ES-I3 (cell line): ENCODE results near the gene ATP11C.

Experiments
- H3K36me3 ChIP-seq: 2 replicates; pipeline ENCODE4 v1.6.1; 2013; ENCODE audit warnings: mild to moderate bottlenecking, low read length, control low read depth, moderate library complexity; ENCODE audit not compliant: insufficient read depth
- H3K4me1 ChIP-seq: 2 replicates; pipeline ENCODE4 v1.6.1; 2013; ENCODE audit warnings: mild to moderate bottlenecking, control low read depth, low read length; ENCODE audit not compliant: insufficient read depth
- H3K9ac ChIP-seq: 2 replicates; pipeline ENCODE4 v1.6.1; 2013; ENCODE audit warnings: low read depth, mild to moderate bottlenecking, low read length, moderate library complexity
- H3K9me3 ChIP-seq: 2 replicates; pipeline ENCODE4 v1.6.1; 2013; ENCODE audit warnings: mild to moderate bottlenecking, low read length, moderate library complexity; ENCODE audit not compliant: control insufficient read depth, insufficient read depth

Gene ATP11C

DNA sequence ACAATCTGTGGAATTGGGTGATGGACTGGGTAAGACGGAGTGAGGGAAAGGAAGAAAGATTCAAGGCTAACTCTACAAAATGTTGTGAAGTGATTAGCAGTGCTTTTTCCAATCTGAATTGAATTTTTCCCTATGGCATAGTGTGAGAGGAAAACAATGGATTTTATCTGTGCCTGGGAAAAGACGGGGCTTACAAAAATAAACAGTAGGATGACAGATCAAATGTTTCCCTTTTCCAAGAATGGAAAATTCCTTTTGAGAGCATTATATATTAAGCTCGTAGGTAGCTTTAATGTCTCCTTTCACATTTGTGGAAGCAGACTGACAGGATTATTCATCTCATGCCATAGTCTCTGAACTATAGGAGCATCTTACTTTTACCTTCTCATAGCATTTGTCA lies 27.8 kb downstream of the ATP11C start:
- Histone ChIP-seq H3K4me1 (peaks cover 11% of the 10 kb centered on the region; the same call in 1 of the 2 replicates), H3K9ac (no peak overlapping the region)

DNA sequence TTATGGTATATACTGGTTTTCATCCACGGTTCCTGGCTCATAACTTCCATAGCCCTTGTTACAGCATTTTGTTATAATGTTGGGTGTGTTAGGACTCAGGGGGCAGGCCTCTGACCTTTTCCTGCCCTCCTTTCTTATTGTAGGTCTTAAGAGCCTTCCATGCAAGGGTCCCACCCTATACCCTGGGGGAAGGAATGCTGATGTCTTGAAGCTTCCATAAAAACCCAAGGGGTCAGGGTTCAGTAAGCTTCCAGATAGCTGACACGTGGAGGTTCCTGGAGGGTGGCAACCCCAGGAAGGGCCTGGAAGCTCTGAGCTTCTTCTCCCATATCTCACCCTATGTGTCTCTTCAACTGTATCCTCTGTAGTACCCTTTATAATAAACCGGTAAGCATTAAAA lies 29.6 kb downstream of the ATP11C start:
- no peak overlapping the region for H3K9ac ChIP-seq
- peaks cover 11% of the 10 kb centered on the region; the same call in 1 of the 2 replicates for H3K4me1 ChIP-seq
- no peaks in the 10 kb centered on the region for H3K9me3 ChIP-seq
- H3K36me3 ChIP-seq, result no peaks in the 10 kb centered on the region

More for the DNA sequence above, 27.8 kb downstream of the ATP11C start:
- H3K9me3 ChIP-seq, result no peaks in the 10 kb centered on the region
- H3K36me3 ChIP-seq, result no peaks in the 10 kb centered on the region

DNA sequence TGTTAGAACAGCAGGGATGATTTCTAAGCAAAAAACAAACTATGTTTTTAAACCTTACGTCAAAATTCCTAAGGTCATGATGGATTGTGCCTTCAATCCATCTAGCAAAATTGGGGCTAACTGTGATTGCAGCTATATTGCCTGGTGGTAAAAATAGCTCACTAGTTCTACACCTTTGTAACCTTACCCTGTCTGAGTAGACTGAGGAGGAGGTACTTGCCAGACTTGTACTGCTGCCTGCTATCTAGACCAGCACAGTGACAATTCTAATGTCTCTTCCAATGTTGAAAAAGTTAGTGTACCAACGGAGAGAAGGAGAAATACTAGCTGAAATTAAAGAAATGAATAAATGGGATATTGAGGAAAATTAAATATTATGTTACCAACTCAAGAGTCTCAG lies 30.3 kb downstream of the ATP11C start:
- H3K9me3 ChIP-seq, result no peaks in the 10 kb centered on the region
- H3K4me1 ChIP-seq, result peaks cover 11% of the 10 kb centered on the region; the same call in 1 of the 2 replicates
- no peak overlapping the region for H3K9ac ChIP-seq
- H3K36me3 ChIP-seq, result no peaks in the 10 kb centered on the region

GRCh38 chrX:139898334-139898733 lies 34.5 kb downstream of the ATP11C start:
- Histone ChIP-seq H3K9me3 (no peaks in the 10 kb centered on the region), H3K4me1 (peaks cover 7% of the 10 kb centered on the region; the same call in 1 of the 2 replicates), H3K9ac (no peak overlapping the region), H3K36me3 (no peaks in the 10 kb centered on the region)

DNA sequence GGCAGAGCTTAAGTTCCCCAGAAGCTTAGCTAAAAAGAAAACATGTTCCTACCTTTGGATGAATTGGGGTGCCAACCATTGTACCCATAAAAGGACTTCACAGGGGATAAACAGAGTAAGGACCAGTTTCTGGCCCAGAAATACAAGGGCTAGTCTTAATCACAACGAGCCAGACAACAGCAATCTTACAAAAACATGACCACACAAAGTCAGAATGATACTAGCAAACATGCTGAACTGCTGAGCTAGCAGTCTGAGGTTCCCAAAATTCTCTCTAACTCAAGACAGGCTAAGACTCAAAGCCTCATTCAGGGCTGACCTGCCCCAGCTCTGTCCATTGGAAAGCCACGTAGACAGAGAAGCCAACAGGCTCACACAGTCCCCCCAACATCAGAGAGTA lies 40.3 kb downstream of the ATP11C start:
- Histone ChIP-seq H3K9ac (no peak overlapping the region), H3K4me1 (peaks cover 22% of the 10 kb centered on the region), H3K36me3 (no peaks in the 10 kb centered on the region), H3K9me3 (no peaks in the 10 kb centered on the region)

- H3K36me3 ChIP-seq, result no peaks in the 10 kb centered on the region
- no peak overlapping the region for H3K9ac ChIP-seq
- peaks cover 22% of the 10 kb centered on the region for H3K4me1 ChIP-seq
- no peaks in the 10 kb centered on the region for H3K9me3 ChIP-seq
Measured at GRCh38 chrX:139890991-139891700, 41.7 kb downstream of the ATP11C start.

DNA sequence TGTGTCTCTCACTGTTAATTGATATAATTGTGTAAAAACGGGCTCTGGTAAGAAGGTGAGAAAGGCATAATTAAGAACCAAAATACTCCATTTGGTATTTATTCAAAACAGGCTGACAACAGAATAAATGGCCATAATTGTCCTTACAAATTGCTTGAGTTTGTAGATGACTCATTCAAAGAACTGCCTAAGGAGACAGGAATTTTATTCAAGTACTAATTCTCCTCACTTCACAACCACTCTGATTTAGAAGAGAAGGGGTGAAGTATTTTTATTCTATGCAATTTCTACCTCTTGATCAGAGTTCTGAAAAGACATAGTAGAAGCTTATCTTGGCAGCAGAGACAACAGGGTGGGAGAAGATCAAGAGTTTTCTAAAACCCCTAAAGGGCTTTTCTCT lies 43.1 kb downstream of the ATP11C start:
- Histone ChIP-seq H3K4me1 (peaks cover 22% of the 10 kb centered on the region), H3K9me3 (no peaks in the 10 kb centered on the region), H3K9ac (no peak overlapping the region), H3K36me3 (no peaks in the 10 kb centered on the region)

- H3K36me3 ChIP-seq, result no peaks in the 10 kb centered on the region
- peaks cover 13% of the 10 kb centered on the region for H3K4me1 ChIP-seq
- H3K9me3 ChIP-seq, result no peaks in the 10 kb centered on the region
- H3K9ac ChIP-seq, result no peak overlapping the region
Measured at GRCh38 chrX:139883984-139884383, 48.9 kb downstream of the ATP11C start.

GRCh38 chrX:139882299-139882698 lies 50.6 kb downstream of the ATP11C start:
- Histone ChIP-seq H3K9me3 (no peaks in the 10 kb centered on the region), H3K9ac (no peak overlapping the region), H3K4me1 (peaks cover 23% of the 10 kb centered on the region)

DNA sequence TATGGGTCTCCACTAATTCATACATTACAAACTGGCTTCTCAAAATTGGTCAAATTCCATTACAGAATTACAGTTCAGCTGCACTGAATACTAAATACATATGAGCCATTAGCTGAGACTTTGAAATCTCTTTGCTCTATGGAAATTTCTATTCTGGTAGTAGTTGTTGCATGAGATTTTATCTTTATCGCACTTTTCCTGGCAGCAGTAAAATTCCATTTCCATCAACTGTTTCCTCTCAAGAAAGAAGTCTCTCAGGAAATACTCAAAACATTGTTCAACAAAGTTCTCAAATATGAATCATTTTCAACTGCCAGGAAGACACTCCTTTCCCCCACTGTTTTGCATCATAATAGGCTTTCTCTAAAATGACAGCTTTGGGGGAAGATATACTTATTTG lies 51.3 kb downstream of the ATP11C start:
- H3K9ac ChIP-seq, result no peak overlapping the region
- no peaks in the 10 kb centered on the region for H3K36me3 ChIP-seq

More at GRCh38 chrX:139882299-139882698, 50.6 kb downstream of the ATP11C start:
- H3K36me3 ChIP-seq, result no peaks in the 10 kb centered on the region

GRCh38 chrX:139881130-139881529 lies 51.7 kb downstream of the ATP11C start:
- H3K4me1 ChIP-seq, result peaks cover 23% of the 10 kb centered on the region
- no peaks in the 10 kb centered on the region for H3K36me3 ChIP-seq
- H3K9me3 ChIP-seq, result no peaks in the 10 kb centered on the region
- H3K9ac ChIP-seq, result no peak overlapping the region

More for the DNA sequence above, 51.3 kb downstream of the ATP11C start:
- no peaks in the 10 kb centered on the region for H3K9me3 ChIP-seq
- H3K4me1 ChIP-seq, result peaks cover 23% of the 10 kb centered on the region

DNA sequence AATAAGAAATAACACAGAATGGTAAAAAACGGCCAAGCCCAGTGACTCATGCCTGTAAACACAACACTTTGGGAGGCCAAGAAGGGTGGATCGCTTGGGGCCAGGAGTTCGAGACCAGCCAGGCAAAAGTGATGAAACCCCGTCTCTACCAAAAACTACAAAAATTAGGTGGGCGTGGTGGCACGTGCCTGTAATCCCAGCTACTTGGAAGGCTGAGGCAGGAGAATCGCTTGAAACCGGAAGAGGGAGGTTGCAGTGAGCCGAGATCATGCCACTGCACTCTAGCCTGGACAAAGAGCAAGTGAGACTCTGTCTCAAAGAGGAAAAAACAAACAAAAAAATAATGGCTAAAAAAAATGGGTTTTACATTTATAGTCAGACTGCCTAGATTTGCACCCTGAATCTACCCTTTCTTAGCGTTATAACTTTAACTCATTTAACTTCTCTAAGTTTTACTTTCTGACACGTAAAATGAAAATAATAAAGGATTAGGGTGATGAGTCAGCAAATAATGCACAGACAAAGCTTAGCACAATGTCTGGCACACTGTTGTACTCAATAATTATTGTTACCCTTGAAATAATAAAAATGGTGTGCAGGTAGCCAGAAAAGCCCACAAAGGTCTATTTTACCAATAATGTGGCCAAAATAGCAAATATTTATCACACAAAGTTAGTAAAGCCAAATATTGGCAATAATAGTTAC lies 55.0 kb downstream of the ATP11C start:
- H3K9me3 ChIP-seq, result no peaks in the 10 kb centered on the region
- H3K4me1 ChIP-seq, result peaks cover 23% of the 10 kb centered on the region
- H3K9ac ChIP-seq, result no peak overlapping the region
- no peaks in the 10 kb centered on the region for H3K36me3 ChIP-seq

GRCh38 chrX:139875841-139876240 lies 57.0 kb downstream of the ATP11C start:
- H3K9me3 ChIP-seq, result no peaks in the 10 kb centered on the region

GRCh38 chrX:139869796-139870195 lies 63.1 kb downstream of the ATP11C start:
- H3K36me3 ChIP-seq, result no peaks in the 10 kb centered on the region

More at GRCh38 chrX:139875841-139876240, 57.0 kb downstream of the ATP11C start:
- H3K4me1 ChIP-seq, result peaks cover 9% of the 10 kb centered on the region
- no peaks in the 10 kb centered on the region for H3K36me3 ChIP-seq
- H3K9ac ChIP-seq, result no peak overlapping the region

DNA sequence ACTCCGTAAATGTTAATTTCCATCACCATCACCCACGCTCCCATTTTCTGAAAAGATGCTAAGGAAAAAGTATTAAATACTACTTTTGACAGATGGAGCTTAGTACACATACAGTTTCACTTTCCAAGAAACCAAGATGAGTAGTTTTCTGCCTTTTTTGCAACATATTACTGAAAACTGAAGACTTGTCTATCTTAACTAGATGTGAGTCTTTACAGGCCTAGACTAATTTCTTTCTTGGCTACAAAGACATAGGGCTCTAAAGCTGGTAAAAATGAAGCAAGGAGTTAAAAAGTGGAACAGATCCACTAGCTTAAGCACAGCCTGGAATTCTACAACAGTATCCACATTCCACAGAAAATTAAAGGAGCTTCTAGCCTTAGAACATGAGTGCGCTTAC lies 68.2 kb downstream of the ATP11C start:
- H3K9ac ChIP-seq, result no peak overlapping the region
- no peaks in the 10 kb centered on the region; the same call in 1 of the 2 replicates for H3K9me3 ChIP-seq
- H3K36me3 ChIP-seq, result no peaks in the 10 kb centered on the region
- H3K4me1 ChIP-seq, result no peaks in the 10 kb centered on the region

More at GRCh38 chrX:139869796-139870195, 63.1 kb downstream of the ATP11C start:
- H3K4me1 ChIP-seq, result no peaks in the 10 kb centered on the region
- no peaks in the 10 kb centered on the region; the same call in 1 of the 2 replicates for H3K9me3 ChIP-seq
- H3K9ac ChIP-seq, result no peak overlapping the region
